ENCODE data around the gene C6orf47. TPM values are rescaled to one million over a fixed set of nuclear protein-coding genes. Genes with fewer than 3 reads are reported as not detected.
"Not testable (repeated sequence)": the region's sequence is repeated elsewhere in the genome, so short reads cannot be mapped to it uniquely, and the experiment has no call there.

The C6orf47 gene
- polyA plus RNA-seq (2012; rRNA removed): 10.3 and 11.5 TPM in 2 replicates
- 8.9 and 10.2 TPM in 2 replicates for polyA plus RNA-seq (2012; cell fraction: cytosol; rRNA removed)
- polyA plus RNA-seq (2012; cell fraction: nucleus; rRNA removed): 7.4 and 8.3 TPM in 2 replicates

DNA sequence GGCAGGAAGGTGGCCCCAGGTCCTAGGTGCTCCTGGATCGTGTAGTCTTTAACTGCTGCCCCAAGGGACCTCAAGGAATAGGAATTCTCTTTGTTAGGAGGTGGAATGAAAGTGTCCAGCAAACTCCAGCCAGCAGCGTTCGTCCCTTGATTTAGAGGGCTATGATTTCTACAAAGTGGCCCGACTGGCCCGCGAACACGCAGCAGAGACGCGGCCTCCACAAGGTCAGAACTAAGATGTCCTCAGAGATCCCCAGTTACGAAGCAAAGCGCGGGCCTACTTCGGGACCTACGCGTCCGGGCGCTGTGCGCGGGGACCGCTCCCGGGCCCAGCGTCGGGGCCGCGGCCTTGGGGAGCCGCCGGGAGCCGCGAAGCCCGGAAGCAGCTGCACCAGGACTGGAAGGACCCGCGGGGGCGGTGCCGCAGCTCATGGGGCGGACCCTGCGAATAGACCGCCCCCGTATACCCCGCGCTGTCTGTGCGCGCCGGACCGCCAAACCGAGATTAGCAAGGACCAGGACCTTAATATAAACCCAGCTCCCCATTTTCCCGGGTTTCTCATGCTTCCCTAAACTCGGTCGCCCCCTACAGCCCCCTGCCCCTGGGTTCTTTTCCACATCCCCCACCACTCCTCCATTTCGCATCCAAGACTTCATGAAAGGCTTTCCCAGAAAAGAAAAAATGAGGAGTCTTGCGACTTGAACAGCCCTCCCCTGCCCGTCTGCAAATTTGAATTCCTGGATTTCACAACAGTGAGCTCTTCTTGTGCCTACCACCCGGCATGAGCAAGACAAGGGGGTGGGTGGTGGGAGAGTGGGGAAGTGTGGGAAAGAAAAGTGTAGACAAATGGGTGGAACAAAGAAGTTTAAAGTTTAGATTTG, at the start of gene C6orf47:
C6orf47 (minus strand) TSS at position 398 of the 881 bp plus-strand sequence. CDS start 831 bp downstream, outside the sequence.
- 0 out of 2 replicates have a peak, but pooled peaks have one; percentile 38 for TF ChIP-seq MAX (IDR thresholded peaks at IDR 0.05; ENCODE audit: low read depth)
- peak; percentile 81 for TF ChIP-seq ELF1 (IDR thresholded peaks at IDR 0.05)
- TF ChIP-seq, protein P1, sequence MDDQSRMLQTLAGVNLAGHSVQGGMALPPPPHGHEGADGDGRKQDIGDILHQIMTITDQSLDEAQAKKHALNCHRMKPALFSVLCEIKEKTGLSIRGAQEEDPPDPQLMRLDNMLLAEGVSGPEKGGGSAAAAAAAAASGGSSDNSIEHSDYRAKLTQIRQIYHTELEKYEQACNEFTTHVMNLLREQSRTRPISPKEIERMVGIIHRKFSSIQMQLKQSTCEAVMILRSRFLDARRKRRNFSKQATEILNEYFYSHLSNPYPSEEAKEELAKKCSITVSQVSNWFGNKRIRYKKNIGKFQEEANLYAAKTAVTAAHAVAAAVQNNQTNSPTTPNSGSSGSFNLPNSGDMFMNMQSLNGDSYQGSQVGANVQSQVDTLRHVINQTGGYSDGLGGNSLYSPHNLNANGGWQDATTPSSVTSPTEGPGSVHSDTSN (IDR thresholded peaks at IDR 0.05): peak; percentile 54
- no peak for TF ChIP-seq FOXJ3 (CRISPR knock-in tag; IDR thresholded peaks at IDR 0.05)
- peak in 1 of 2 experiments; percentile 8; a peak in 1 of 4 replicates for TF ChIP-seq EP300 (IDR thresholded peaks at IDR 0.05; ENCODE audit: borderline replicate concordance in 1 of 2, low read depth in 1 of 2, low read length in 1 of 2)
- TF ChIP-seq GABPA (IDR thresholded peaks at IDR 0.05; ENCODE audit: low read depth): peak; percentile 44
- peak; percentile 69 for TF ChIP-seq MXI1 (IDR thresholded peaks at IDR 0.05; ENCODE audit: low read depth, low read length)
- no peak for TF ChIP-seq FOSL2 (IDR thresholded peaks at IDR 0.05; ENCODE audit: borderline replicate concordance, low read depth)
- TF ChIP-seq POLR2AphosphoS5 (IDR thresholded peaks at IDR 0.05; ENCODE audit: low read depth, low read length): peak; percentile 84; the same call in 1 of the 2 replicates
- TF ChIP-seq TAF1 (IDR thresholded peaks at IDR 0.05; ENCODE audit: borderline replicate concordance, low read depth, low read length): peak; percentile 76; the same call in 1 of the 2 replicates
- no peak for TF ChIP-seq SMC3 (IDR thresholded peaks at IDR 0.05; ENCODE audit: low read depth, low read length)
- TF ChIP-seq NRF1 (IDR thresholded peaks at IDR 0.05; ENCODE audit: low read depth, low read length): 0 out of 2 replicates have a peak, but pooled peaks have one; percentile 2
- peak; percentile 6; the same call in 1 of the 2 replicates for TF ChIP-seq RAD21 (IDR thresholded peaks at IDR 0.05; ENCODE audit: low read length)
- 0 out of 2 replicates have a peak, but pooled peaks have one; percentile 8 for TF ChIP-seq JUND (IDR thresholded peaks at IDR 0.05)
- TF ChIP-seq SIN3A (IDR thresholded peaks at IDR 0.05; ENCODE audit: borderline replicate concordance, low read depth, low read length): peak; percentile 82; the same call in 1 of the 2 replicates
- POLR2A ChIA-PET: interaction anchor here (0.5 to 2.3 kb wide), 7 partner anchors 9 to 174 kb away, joined by 3 to 16 read pairs (median 4); partner anchors contain the start of genes ABHD16A and BAG6
- WGBS (ENCODE audit: low lambda C conversion rate): 1% methylated on average over 19 of the region's 52 CpGs
- Histone ChIP-seq H2AFZ (ENCODE audit: low read depth) (peak within 1 kb of the TSS; percentile 48), H3F3A (replicated peaks; ENCODE audit: insufficient read depth) (peaks cover 27% of the 10 kb centered on the region), H3K79me2 (ENCODE audit: insufficient read depth) (peaks cover 80% of the 10 kb centered on the region), H3K9me2 (no peaks in the 10 kb centered on the region), H3K4me3 (ENCODE audit: low read depth in 2 of 2, low read length in 1 of 2) (peak within 1 kb of the TSS; percentile 85), H3K4me1 (ENCODE audit: control insufficient read depth in 1 of 2, insufficient read depth in 2 of 2, low read depth in 1 of 2, low read length in 1 of 2) (peaks cover 22 to 35% of the 10 kb centered on the region in 2 experiments; a peak in 2 of 4 replicates), H3K9ac (peak within 1 kb of the TSS; percentile 86), H3K27me3 (ENCODE audit: insufficient read depth) (no peaks in the 10 kb centered on the region), H3K9me3 (no peaks in the 10 kb centered on the region), H3K27ac (ENCODE audit: low read depth in 2 of 2, low read length in 1 of 2) (peak within 1 kb of the TSS; percentile 67 to 86), H3K36me3 (replicated peaks in 1 of 2; ENCODE audit: control insufficient read depth in 1 of 2, insufficient read depth in 2 of 2, low read length in 1 of 2) (peaks cover 14 to 15% of the 10 kb centered on the region in 2 experiments), H4K20me1 (ENCODE audit: insufficient read depth) (peaks cover 8% of the 10 kb centered on the region; the same call in 1 of the 2 replicates), H3K4me2 (peak within 1 kb of the TSS; percentile 97)
- peak; percentile 95 for DNase-seq
- CTCF ChIA-PET: interaction anchor here (1.0 to 2.0 kb wide), 4 partner anchors 9 to 131 kb away, joined by 4 to 9 read pairs (median 6); partner anchors contain the start of gene BAG6

- not testable (repeated sequence) for H2AFZ ChIP-seq (ENCODE audit: low read depth); H3K27me3 ChIP-seq (ENCODE audit: insufficient read depth); H3K4me1 ChIP-seq (ENCODE audit: control insufficient read depth in 1 of 2, insufficient read depth in 2 of 2, low read depth in 1 of 2, low read length in 1 of 2); H3K79me2 ChIP-seq (ENCODE audit: insufficient read depth); H4K20me1 ChIP-seq (ENCODE audit: insufficient read depth); H3K4me2 ChIP-seq; DNase-seq; H3K9ac ChIP-seq; H3K27ac ChIP-seq (ENCODE audit: low read depth in 2 of 2, low read length in 1 of 2); H3K9me2 ChIP-seq; H3K4me3 ChIP-seq (ENCODE audit: low read depth in 2 of 2, low read length in 1 of 2); H3K9me3 ChIP-seq; H3K36me3 ChIP-seq (replicated peaks in 1 of 2; ENCODE audit: control insufficient read depth in 1 of 2, insufficient read depth in 2 of 2, low read length in 1 of 2)
- POLR2A ChIA-PET: interaction anchor here (0.6 kb wide), 1 partner anchor 1096 kb away, joined by 3 read pairs; no protein-coding TSS in a partner anchor
- peaks cover 12% of the 10 kb centered on the region for H3F3A ChIP-seq (replicated peaks; ENCODE audit: insufficient read depth)
- WGBS (ENCODE audit: low lambda C conversion rate): 89% methylated on average over 11 of the region's 11 CpGs
- CTCF ChIA-PET: interaction anchor here (1.5 kb wide), 1 partner anchor 21 kb away, joined by 5 read pairs; the partner anchor contains the start of gene DDAH2
Measured at GRCh38 chr6:31709157-31709556, 48.6 kb upstream of the C6orf47 start.
